HG02610 (cell line): ENCODE results near the gene FAM170B.

Source experiments
- ATAC-seq: cut with Tn5 transposase; IDR thresholded peaks from one replicate; pipeline ENCODE4 v1.9.1; 2021; ENCODE audit warnings: mild to moderate bottlenecking, moderate library complexity; ENCODE audit not compliant: unreplicated experiment

The FAM170B gene

GRCh38 chr10:49128854-49129253, 5.0 kb downstream of the FAM170B start:
- ATAC-seq = no peak

- no peak for ATAC-seq
Measured at GRCh38 chr10:49123981-49124950, 9.6 kb downstream of the FAM170B start.

- no peak for ATAC-seq
Measured at GRCh38 chr10:49120911-49121310, 12.9 kb downstream of the FAM170B start.

- no peak for ATAC-seq
Measured at GRCh38 chr10:49119746-49120145, 14.1 kb downstream of the FAM170B start.

- no peak for ATAC-seq
Measured at GRCh38 chr10:49118430-49119074, 15.3 kb downstream of the FAM170B start.

GRCh38 chr10:49117376-49118070, 16.3 kb downstream of the FAM170B start:
- ATAC-seq = no peak

GRCh38 chr10:49116509-49117375, 17.1 kb downstream of the FAM170B start:
- no peak for ATAC-seq

- ATAC-seq = no peak
Measured at GRCh38 chr10:49115796-49116508, 17.9 kb downstream of the FAM170B start.

GRCh38 chr10:49115015-49115795, 18.6 kb downstream of the FAM170B start, which contains the start of gene VSTM4:
Gene VSTM4 (minus strand): TSS chr10:49115522. CDS start chr10:49115485, 37 bp downstream.
- no peak for ATAC-seq

GRCh38 chr10:49114718-49115014, 19.2 kb downstream of the FAM170B start:
- ATAC-seq = no peak

GRCh38 chr10:49113741-49114141, 20.1 kb downstream of the FAM170B start:
- no peak for ATAC-seq

- no peak for ATAC-seq
Measured at GRCh38 chr10:49112851-49113250, 21.0 kb downstream of the FAM170B start.

- ATAC-seq = no peak
Measured at GRCh38 chr10:49112098-49112497, 21.7 kb downstream of the FAM170B start.

- no peak for ATAC-seq
Measured at GRCh38 chr10:49111320-49111698, 22.5 kb downstream of the FAM170B start.

GRCh38 chr10:49110684-49111319, 23.0 kb downstream of the FAM170B start:
- no peak for ATAC-seq

- ATAC-seq = no peak
Measured at GRCh38 chr10:49109669-49110340, 24.0 kb downstream of the FAM170B start.

- ATAC-seq = no peak
Measured at GRCh38 chr10:49108656-49109055, 25.2 kb downstream of the FAM170B start.

- ATAC-seq = no peak
Measured at GRCh38 chr10:49107887-49108267, 25.9 kb downstream of the FAM170B start.
